Effector CD4-positive, alpha-beta T cell (primary cell): ENCODE data around the gene KLHL2.
"Not testable (repeated sequence)": the region's sequence is repeated elsewhere in the genome, so short reads cannot be mapped to it uniquely, and the experiment has no call there.

ENCODE experiments used
- DNase-seq: peaks from one replicate; pipeline ENCODE4 v3.0.0-alpha.2; 2020
- total RNA-seq: gene quantifications from one replicate; lab custom pipeline; 2026; lab: John Stamatoyannopoulos, UW

The KLHL2 gene
- total RNA-seq: 36.6 reads per million, percentile 61 among the genes with 10 or more reads in this experiment

DNA sequence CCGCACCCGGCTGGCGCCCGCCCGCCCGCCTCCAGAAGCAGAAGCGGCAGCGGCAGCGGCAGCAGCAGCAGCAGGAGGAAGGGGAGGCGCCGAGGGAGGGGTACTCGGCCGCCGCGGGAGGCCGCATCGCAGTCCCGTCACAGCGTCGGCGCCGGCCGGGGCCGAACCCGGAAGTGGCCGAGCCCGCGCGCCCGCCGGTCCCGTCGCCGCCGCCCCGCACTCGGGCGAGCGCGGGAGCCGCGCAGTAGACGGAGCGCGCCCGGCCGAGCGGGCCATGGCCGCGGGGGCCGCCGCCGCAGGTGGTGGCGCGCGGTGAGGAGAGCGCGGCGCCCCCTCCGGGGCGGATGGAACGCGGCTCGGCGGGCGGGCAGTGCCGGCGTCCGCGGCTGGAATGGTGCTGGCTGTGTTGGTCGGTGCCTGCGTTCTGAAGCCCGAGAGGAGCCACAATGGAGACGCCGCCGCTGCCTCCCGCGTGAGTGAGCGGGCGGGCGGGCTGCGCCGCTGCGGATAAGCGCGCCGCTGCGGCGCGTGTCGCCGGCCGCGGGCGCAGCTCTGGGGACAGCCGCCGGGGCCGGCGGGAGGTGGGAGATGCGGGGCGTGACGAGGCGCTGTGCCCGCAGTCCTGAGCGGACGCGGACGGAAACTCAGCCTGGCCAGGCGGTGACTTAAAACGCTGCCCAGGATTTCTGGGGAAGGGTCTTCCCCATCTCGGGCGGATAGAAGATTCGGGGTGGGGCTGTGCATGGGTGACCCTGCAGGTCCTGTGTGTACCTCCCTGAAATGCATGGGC is at the start of gene KLHL2:
KLHL2 (plus strand) TSS at position 131 of the 790 bp plus-strand sequence; CDS start at position 447, 316 bp downstream.
- DNase-seq: peak; percentile 49

DNA sequence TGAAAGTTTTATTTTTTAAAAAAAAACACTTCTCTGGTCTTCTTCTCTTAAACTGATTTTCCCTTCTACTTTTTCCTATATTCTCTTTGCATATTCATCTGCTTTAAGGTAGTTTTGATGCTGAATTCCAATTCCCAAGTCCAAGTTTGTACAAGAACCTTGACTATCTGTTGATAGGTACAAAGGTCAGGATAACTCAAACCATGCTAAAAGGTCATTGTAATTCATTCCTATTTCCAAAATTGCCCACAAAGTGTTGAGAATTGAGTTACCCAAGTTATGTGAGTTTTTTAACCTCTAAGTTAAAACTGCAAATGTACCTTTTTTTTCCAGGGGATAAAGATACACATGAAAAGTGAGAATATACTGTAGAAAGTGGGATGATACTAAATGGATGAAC is 48.6 kb upstream of the KLHL2 start:
- DNase-seq: no peak

GRCh38 chr4:165164257-165164656 is 43.1 kb upstream of the KLHL2 start:
- no peak for DNase-seq

GRCh38 chr4:165166872-165167271 is 40.5 kb upstream of the KLHL2 start:
- DNase-seq: not testable (repeated sequence)

DNA sequence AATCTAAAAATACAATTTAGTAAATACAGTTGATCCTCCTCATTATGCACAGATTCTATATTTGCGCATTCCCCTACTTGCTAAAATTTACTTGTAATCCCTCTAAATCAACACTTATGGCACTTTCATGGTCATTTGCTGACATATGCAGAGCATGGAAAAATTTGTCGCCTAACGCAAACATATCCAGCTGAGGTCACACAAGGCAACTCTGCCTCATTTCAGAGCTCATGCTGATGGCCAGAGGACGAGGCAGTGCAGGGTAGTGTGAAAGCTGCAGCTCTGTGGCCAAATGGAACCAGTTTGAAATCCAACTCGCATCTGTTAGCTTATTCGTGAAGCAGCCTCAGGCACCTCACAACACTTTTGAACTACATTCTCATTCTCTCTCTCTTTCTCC is 39.7 kb upstream of the KLHL2 start:
- no peak for DNase-seq

- DNase-seq: no peak
Measured at GRCh38 chr4:165170819-165171218, 36.5 kb upstream of the KLHL2 start.

- not testable (repeated sequence) for DNase-seq
Measured at GRCh38 chr4:165175470-165175869, 31.9 kb upstream of the KLHL2 start.

DNA sequence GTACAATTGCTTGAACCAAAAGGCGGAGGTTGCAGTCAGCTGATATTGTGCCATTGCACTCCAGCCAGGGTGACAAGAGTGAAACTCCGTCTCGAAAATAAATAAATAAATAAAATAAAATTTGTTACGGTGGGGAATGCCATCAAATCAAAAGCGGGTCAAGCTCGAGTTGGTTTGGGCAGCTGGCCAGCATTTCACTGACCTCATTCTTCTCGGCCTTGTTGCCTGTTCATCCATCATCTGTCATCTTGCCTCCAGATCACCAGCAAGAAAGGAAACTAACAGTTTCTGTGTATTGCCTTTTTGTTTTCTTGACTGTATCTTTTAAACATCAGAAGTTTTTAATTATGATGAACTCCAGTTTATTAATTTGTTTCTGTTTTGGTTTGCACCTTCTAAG is 31.5 kb upstream of the KLHL2 start:
- no peak for DNase-seq

DNA sequence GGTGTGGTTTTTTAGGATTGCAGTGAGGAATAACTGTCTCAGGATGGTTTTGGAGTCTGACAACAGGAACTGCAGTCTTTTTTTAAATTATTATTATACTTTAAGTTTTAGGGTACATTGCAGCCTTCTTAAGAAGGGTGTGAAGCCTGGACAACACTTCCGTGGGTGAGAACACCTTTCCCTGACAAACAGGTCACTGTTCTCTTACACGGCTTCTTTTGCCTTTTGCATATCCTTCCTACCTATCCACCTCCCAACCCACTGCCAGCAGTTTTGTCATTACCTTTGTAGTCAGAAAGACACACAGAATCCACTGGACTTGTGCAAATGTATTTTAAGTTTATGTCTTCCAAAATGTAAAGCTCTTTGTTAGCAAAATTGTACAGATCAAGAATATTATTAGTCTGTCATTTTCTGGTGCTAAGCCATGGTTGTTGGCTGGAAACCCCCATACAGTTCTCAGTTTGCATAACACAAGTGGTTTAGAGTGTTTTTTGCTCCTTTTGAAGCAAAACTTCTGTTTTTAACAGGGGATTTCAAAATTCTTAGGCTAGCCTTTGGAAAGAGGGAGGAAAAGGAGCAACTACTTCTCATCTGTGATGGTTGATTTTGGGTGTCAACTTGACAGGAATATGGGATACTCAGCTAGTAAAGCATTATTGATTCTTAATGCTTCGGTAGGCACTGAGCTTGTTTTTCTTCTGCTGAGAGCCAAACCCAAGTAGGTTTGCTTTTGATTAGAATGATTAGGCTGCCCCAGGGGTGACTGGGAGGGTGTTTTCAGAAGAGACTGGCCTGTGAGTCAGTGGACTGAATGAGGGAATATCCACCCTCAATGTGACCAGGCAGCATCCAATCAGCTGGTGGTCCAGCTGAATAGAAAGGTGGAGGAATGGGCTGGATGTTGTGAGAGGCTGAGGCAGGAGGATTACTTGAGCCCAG is 29.4 kb upstream of the KLHL2 start:
- no peak for DNase-seq

- DNase-seq: no peak
Measured at GRCh38 chr4:165184220-165184619, 23.1 kb upstream of the KLHL2 start.

DNA sequence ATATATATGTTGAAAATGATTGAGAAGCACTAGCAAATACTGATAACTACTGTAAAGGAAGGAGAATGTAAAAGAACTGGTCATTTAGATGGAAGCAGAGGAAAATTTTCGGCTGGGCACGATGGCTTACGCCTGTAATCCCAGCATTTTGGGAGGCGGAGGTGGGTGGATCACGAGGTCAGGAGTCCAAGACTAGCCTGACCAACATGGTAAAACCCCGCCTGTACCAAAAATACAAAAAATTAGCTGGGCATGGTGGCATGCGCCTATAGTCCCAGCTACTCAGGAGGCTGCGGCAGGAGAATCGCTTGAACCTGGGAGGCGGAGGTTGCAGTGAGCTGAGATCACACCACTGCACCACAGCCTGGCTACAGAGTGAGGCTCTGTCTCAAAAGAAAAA is 22.4 kb upstream of the KLHL2 start:
- not testable (repeated sequence) for DNase-seq

GRCh38 chr4:165185448-165185847 is 21.9 kb upstream of the KLHL2 start:
- no peak for DNase-seq

DNA sequence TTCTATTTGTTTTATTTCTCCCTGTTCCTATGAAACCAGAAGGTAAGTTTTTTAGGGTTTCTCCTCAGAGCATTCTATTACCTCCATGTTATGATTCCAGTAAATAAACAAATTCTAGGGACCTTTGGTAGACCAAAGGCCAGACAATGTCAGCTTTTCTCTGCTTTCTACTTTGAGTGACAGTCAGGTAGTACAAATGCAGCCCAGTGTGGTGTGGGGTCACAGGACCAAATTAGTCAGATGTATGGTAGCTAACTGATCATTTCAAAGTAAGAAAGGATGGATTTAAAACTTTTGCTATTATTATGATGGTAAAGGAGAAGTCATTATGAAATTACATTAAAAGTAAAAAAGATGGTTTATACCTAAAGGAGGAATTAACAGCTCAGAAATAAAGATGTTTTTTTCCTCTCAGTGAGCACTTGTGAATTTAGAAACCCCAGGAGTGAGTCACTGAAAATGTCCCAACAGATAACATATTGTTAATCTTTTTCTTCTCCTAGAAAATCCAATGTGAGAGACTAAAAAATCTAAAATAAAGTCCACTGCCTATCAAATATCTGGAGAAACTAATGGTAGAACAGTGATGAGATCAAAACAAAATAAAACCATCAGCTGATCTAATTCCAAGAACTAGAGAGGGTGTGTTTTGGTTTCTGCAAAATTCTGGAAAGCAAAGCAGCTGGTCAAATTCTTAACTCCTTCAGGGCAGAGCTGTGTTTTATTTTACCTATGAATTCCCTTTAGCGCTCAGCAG is 16.6 kb upstream of the KLHL2 start:
- no peak for DNase-seq

DNA sequence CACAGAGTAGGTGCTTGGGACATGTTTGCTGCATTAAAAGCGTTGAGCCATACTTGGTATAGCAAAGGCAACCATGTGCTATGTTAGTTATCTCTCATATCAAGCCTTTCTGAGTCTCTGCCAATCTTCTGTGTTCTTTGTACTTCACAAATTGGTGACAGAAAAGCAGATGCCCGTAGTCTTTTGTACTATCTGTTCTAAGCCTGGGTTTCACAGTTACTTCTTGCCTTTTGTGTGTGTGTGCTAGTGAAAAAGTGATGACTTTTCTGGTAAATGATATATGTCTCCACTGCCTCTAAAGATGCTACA is 16.1 kb upstream of the KLHL2 start:
- DNase-seq: no peak

DNA sequence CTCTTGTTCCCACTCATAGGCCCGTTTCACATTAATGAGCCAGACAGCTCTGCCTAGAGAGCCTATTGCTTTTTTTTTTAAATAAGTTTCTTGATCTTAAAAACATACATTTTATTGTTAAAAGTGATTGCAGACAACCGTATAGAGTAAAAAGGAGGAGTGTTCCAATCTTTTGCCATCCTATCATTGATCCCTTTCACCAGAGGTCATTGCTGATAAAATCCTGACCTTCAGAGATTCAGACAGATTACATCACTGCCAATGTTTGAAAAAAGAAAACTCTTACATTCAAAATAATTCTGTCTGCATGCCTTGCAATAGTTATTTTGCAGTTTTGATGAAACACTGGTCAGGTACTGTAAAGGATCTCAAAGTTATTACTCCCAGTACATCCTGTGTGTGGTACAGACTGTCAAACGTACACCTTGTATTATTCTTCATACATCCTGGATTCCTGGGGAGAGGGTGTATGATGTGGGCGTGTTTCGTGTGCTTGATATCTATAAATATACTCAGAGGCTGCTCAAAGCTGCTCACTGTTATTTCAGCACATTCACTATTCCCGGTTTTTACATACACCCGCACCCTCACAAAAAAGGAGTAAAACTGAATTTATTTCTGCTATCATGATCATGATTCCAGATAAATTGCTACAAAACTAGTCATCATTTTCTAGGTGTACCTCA is 15.4 kb upstream of the KLHL2 start:
- no peak for DNase-seq

GRCh38 chr4:165192500-165192898 is 14.9 kb upstream of the KLHL2 start:
- DNase-seq: no peak

- DNase-seq: no peak
Measured at GRCh38 chr4:165192956-165193355, 14.4 kb upstream of the KLHL2 start.

DNA sequence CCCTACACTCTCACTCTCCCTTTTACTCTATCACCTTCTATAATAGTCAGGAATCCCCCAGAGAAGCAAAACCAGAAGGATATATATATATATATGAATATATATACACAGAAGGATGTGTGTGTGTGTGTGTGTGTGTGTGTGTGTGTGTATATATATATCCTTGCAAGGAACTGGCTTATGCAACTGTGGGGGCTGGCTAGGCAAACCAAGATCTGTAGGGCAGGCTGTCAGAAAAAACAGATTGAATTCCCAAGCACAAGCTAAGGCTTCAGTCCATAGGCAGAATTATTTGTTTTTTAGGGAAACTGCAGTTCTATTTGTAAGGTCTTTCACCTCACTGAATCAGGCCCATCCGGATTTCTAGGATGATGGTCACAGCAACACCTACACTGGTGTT is 13.0 kb upstream of the KLHL2 start:
- no peak for DNase-seq

- DNase-seq: no peak
Measured at GRCh38 chr4:165198329-165198728, 9.0 kb upstream of the KLHL2 start.

GRCh38 chr4:165199286-165199685 is 8.1 kb upstream of the KLHL2 start:
- DNase-seq: no peak

DNA sequence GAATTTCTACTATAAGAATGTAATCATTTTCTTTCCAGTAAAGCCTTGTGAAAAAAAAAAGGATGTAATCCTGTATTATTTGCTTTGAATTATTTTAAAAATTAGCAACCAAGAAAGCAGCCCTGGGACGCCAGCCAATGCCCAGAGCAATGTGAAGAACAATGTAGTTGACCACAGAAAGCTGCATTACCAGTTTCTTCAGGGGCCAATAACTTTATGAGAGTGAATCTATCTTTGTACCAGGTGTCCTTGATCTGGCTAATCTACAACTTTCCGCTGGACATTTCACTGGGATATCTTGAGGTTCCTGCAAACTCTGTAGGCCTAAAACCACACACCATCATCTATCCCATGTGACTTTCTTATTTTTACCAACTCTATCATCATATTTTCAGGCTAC is 7.6 kb upstream of the KLHL2 start:
- DNase-seq: no peak

DNA sequence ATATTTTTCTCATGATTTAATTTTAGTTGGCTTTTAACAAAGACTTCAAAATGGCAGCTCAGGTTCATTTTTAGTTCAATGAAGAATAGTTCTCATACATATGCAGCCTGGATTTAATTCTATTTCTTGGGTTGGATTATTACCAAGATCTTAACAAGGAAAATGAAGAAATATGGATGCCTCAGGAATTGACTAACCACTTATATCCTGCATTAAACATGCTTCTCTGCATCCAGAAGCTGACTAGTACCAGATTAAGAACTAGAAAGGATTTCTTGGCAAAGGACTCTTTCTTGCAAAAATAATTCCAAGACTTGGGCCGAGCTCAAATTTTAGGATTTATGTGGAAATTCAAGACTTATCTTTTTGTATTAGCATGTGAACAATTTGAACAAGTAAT is 5.6 kb upstream of the KLHL2 start:
- DNase-seq: no peak
